ENCODE measurements around the gene ESRRB.

The ESRRB gene

DNA sequence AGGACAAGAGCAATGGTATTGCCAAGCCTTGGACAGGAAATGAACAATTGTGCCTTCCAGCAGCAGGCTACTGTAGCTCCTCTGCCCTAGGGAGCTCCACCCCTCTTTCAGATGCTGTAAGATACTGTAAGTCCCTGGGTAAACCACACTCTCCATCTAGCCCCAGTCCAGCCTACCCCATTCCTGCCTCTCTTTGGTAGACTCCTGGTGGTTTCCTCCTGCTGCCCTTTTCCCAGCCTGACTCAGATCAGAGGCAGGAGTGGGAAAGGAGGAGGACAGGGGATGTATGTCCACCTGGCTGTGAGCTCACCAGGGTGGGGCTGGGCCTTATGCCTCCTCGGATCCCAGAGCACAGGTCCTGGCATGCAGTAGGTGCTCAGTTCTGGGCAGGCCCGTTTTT lies 174.6 kb downstream of the ESRRB start:
- DNase-seq, result no peak

DNA sequence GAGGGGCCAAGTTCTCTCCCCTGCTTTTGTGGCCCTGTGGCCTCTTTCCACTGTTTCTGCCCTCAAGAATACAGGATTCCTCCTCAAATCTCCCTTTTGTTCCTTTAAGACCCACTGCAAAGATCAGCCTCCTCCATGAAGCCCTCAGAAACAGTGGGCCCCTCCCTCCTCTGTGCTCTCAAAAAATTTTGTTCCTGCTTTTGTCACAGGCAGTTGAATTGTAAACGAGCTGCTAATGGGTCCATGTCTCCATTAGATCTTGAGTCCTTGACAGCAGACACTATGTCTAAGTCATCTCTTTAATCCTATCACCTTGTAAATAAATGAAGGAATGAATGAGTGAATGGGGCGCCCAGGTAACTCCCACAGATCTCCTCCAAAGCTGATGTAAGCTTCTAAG lies 175.2 kb downstream of the ESRRB start:
- DNase-seq, result no peak
